Activated CD4-positive, alpha-beta memory T cell treated with anti-CD3 and anti-CD28 coated beads for 36 hours (primary cell): ENCODE measurements around the gene SNRNP27. TPM values are rescaled to one million over a fixed set of nuclear protein-coding genes. Genes with fewer than 3 reads are reported as not detected.

Experiments
- CTCF ChIA-PET: fragments of 350-600 bp; sonication (Branson Sonifier 250); formaldehyde crosslinking; loops from one replicate; lab custom pipeline; 2021; ENCODE audit warnings: antibody characterized with exemption, inconsistent platforms; lab: Charles Lee
- POLR2A ChIA-PET: fragments of 350-600 bp; sonication (Branson Sonifier 250); formaldehyde crosslinking; loops from one replicate; lab custom pipeline; 2021; ENCODE audit warnings: antibody characterized with exemption; lab: Charles Lee
- DNase-seq: peaks from one replicate; pipeline ENCODE4 v3.0.0-alpha.2; 2020
- H3K27ac Mint-ChIP-seq: one replicate; pipeline ENCODE4 v1.8.0; 2021; ENCODE audit warnings: mixed read lengths
- H3K27me3 Mint-ChIP-seq: one replicate; pipeline ENCODE4 v1.8.0; 2021; ENCODE audit warnings: mixed read lengths
- H3K36me3 Mint-ChIP-seq: one replicate; pipeline ENCODE4 v1.8.0; 2021; ENCODE audit warnings: mixed read lengths
- H3K4me1 Mint-ChIP-seq: one replicate; pipeline ENCODE4 v1.8.0; 2021; ENCODE audit warnings: low read depth, mixed read lengths
- H3K4me3 Mint-ChIP-seq: one replicate; pipeline ENCODE4 v1.8.0; 2021; ENCODE audit warnings: mild to moderate bottlenecking, mixed read lengths
- H3K9me3 Mint-ChIP-seq: one replicate; pipeline ENCODE4 v1.8.0; 2021; ENCODE audit warnings: mixed read lengths
- intact Hi-C: fragments of 100-400 bp; cut with micrococcal nuclease; formaldehyde crosslinking; loops from one replicate; pipeline ENCODE4 v1.15.1; 2023
- total RNA-seq, 2 experiments: library from RNA; stranded (reverse); gene quantifications; one replicate each; pipeline ENCODE4 v1.2.3, GENCODE V29; 2021

The SNRNP27 gene
- total RNA-seq, 2 experiments from 2014 or later: 67.5 to 70.4 TPM

GRCh38 chr2:69917852-69918251 is 24.1 kb downstream of the SNRNP27 start:
- no peak overlapping the region for H3K4me3 Mint-ChIP-seq

DNA sequence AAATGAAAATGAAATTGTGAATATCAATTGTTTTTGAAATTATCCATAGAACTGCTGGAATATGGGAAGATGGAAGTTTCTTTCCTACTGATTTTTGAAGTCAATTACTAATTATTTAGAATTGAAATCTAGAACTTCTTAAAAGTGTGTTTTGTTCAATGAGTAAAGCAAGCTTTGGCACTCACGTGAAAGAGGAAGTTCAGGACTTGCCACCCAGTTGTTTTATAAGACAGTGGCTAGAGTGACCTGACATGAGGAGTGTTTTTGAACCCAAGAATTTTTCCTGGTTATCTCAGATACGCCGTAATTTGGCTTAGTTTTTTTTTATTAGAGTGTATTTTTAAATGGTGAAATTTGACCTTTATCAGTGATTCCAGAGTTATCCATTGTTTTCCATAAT is 24.6 kb downstream of the SNRNP27 start:
- ChIA-PET POLR2A (no interaction called here), CTCF (no interaction called here)
- DNase-seq: no peak
- Mint-ChIP-seq H3K4me3 (no peak overlapping the region), H3K4me1 (peaks cover 29% of the 10 kb centered on the region), H3K36me3 (peaks cover 17% of the 10 kb centered on the region), H3K9me3 (no peaks in the 10 kb centered on the region), H3K27ac (no peak overlapping the region), H3K27me3 (no peaks in the 10 kb centered on the region)
- intact Hi-C loops: no loop called here

More at GRCh38 chr2:69917852-69918251, 24.1 kb downstream of the SNRNP27 start:
- CTCF ChIA-PET: interaction anchor here (1.2 kb wide), 1 partner anchor 329 kb away, joined by 3 read pairs; no protein-coding TSS in a partner anchor
- peaks cover 15% of the 10 kb centered on the region for H3K36me3 Mint-ChIP-seq
- H3K27ac Mint-ChIP-seq: no peak overlapping the region
- no peaks in the 10 kb centered on the region for H3K9me3 Mint-ChIP-seq
- H3K4me1 Mint-ChIP-seq: peaks cover 31% of the 10 kb centered on the region
- H3K27me3 Mint-ChIP-seq: no peaks in the 10 kb centered on the region
- no peak for DNase-seq
- POLR2A ChIA-PET: interaction anchor here (0.8 kb wide), 1 partner anchor 16 kb away, joined by 3 read pairs; no protein-coding TSS in a partner anchor
- intact Hi-C loops: no loop called here

- Mint-ChIP-seq H3K36me3 (peaks cover 20% of the 10 kb centered on the region), H3K9me3 (no peaks in the 10 kb centered on the region), H3K27ac (no peak overlapping the region), H3K4me3 (no peak overlapping the region), H3K4me1 (peaks cover 7% of the 10 kb centered on the region), H3K27me3 (no peaks in the 10 kb centered on the region)
- ChIA-PET CTCF (no interaction called here), POLR2A (interaction anchor here (0.6 to 1.9 kb wide), 2 partner anchors 9 to 23 kb away, joined by 4 to 6 read pairs; partner anchors contain the start of gene MXD1)
- DNase-seq: no peak
- intact Hi-C loops: no loop called here
Observed at GRCh38 chr2:69923116-69923515, 29.4 kb downstream of the SNRNP27 start.

GRCh38 chr2:69926849-69927515 is 33.2 kb downstream of the SNRNP27 start:
- Mint-ChIP-seq H3K4me1 (peaks cover 13% of the 10 kb centered on the region), H3K27ac (no peak overlapping the region), H3K4me3 (no peak overlapping the region), H3K9me3 (no peaks in the 10 kb centered on the region), H3K27me3 (no peaks in the 10 kb centered on the region), H3K36me3 (peaks cover 12% of the 10 kb centered on the region)
- intact Hi-C loops: no loop called here
- ChIA-PET CTCF (no interaction called here), POLR2A (interaction anchor here (0.8 kb wide), 1 partner anchor 72 kb away, joined by 3 read pairs; no protein-coding TSS in a partner anchor)
- DNase-seq: no peak

- Mint-ChIP-seq H3K9me3 (no peaks in the 10 kb centered on the region), H3K27ac (peak overlapping the region; percentile 85), H3K36me3 (peaks cover 13% of the 10 kb centered on the region), H3K4me3 (peak overlapping the region; percentile 5), H3K4me1 (peaks cover 37% of the 10 kb centered on the region), H3K27me3 (no peaks in the 10 kb centered on the region)
- ChIA-PET POLR2A (interaction anchor here (0.9 to 3.7 kb wide), 5 partner anchors 12 to 201 kb away, joined by 3 to 22 read pairs (median 3); partner anchors contain the start of gene MXD1), CTCF (interaction anchor here (0.8 to 4.0 kb wide), 6 partner anchors 11 to 211 kb away, joined by 3 to 20 read pairs (median 3); partner anchors contain the start of gene MXD1)
- intact Hi-C loops: loop anchor here (2.0 to 5.0 kb wide), 2 partner anchors 17 to 210 kb away; partner anchors contain the start of gene MXD1
- no peak for DNase-seq
Observed at GRCh38 chr2:69931832-69932595, 38.3 kb downstream of the SNRNP27 start.

GRCh38 chr2:69932596-69932922 is 38.8 kb downstream of the SNRNP27 start:
- peaks cover 11% of the 10 kb centered on the region for H3K36me3 Mint-ChIP-seq
- intact Hi-C loops: loop anchor here (2.0 to 5.0 kb wide), 2 partner anchors 18 to 210 kb away; partner anchors contain the start of gene MXD1
- H3K27ac Mint-ChIP-seq: peak overlapping the region; percentile 85

GRCh38 chr2:69933254-69933828 is 39.6 kb downstream of the SNRNP27 start:
- DNase-seq: no peak
- Mint-ChIP-seq H3K4me1 (peaks cover 37% of the 10 kb centered on the region), H3K27me3 (no peaks in the 10 kb centered on the region), H3K9me3 (no peaks in the 10 kb centered on the region), H3K36me3 (peaks cover 15% of the 10 kb centered on the region), H3K4me3 (no peak overlapping the region), H3K27ac (peak overlapping the region; percentile 73)
- intact Hi-C loops: loop anchor here (2.0 to 5.0 kb wide), 2 partner anchors 19 to 209 kb away; partner anchors contain the start of gene MXD1
- POLR2A ChIA-PET: interaction anchor here (0.7 to 3.7 kb wide), 8 partner anchors 9 to 258 kb away, joined by 3 to 22 read pairs (median 4); partner anchors contain the start of genes C2orf42 and MXD1
- CTCF ChIA-PET: interaction anchor here (0.8 to 4.0 kb wide), 5 partner anchors 20 to 210 kb away, joined by 3 to 20 read pairs (median 4); partner anchors contain the start of gene MXD1

More at GRCh38 chr2:69932596-69932922, 38.8 kb downstream of the SNRNP27 start:
- no peaks in the 10 kb centered on the region for H3K9me3 Mint-ChIP-seq
- ChIA-PET CTCF (interaction anchor here (0.8 to 4.0 kb wide), 4 partner anchors 12 to 211 kb away, joined by 3 to 20 read pairs (median 8); partner anchors contain the start of gene MXD1), POLR2A (interaction anchor here (0.9 to 3.7 kb wide), 6 partner anchors 12 to 200 kb away, joined by 3 to 22 read pairs (median 8); partner anchors contain the start of gene MXD1)
- H3K27me3 Mint-ChIP-seq: no peaks in the 10 kb centered on the region
- no peak overlapping the region for H3K4me3 Mint-ChIP-seq
- no peak for DNase-seq
- H3K4me1 Mint-ChIP-seq: peaks cover 37% of the 10 kb centered on the region

- H3K9me3 Mint-ChIP-seq: no peaks in the 10 kb centered on the region
- intact Hi-C loops: loop anchor here (1.0 to 5.0 kb wide), 4 partner anchors 12 to 208 kb away; partner anchors contain the start of gene MXD1
- DNase-seq: peak; percentile 63
- CTCF ChIA-PET: interaction anchor here (1.0 to 4.0 kb wide), 4 partner anchors 21 to 157 kb away, joined by 3 to 20 read pairs (median 8); partner anchors contain the start of gene MXD1
- peak overlapping the region; percentile 73 for H3K27ac Mint-ChIP-seq
- no peak overlapping the region for H3K4me3 Mint-ChIP-seq
- H3K4me1 Mint-ChIP-seq: peaks cover 37% of the 10 kb centered on the region
- peaks cover 21% of the 10 kb centered on the region for H3K36me3 Mint-ChIP-seq
- H3K27me3 Mint-ChIP-seq: no peaks in the 10 kb centered on the region
- POLR2A ChIA-PET: interaction anchor here (0.7 to 3.7 kb wide), 7 partner anchors 9 to 257 kb away, joined by 3 to 22 read pairs (median 5); partner anchors contain the start of genes C2orf42 and MXD1
Observed at GRCh38 chr2:69933839-69934613, 40.3 kb downstream of the SNRNP27 start.

GRCh38 chr2:69934614-69934908 is 40.8 kb downstream of the SNRNP27 start:
- Mint-ChIP-seq H3K9me3 (no peaks in the 10 kb centered on the region), H3K4me1 (peaks cover 37% of the 10 kb centered on the region), H3K36me3 (peaks cover 25% of the 10 kb centered on the region), H3K27ac (peak overlapping the region; percentile 73), H3K4me3 (no peak overlapping the region), H3K27me3 (no peaks in the 10 kb centered on the region)
- intact Hi-C loops: loop anchor here (1.0 to 5.0 kb wide), 3 partner anchors 12 to 208 kb away; no protein-coding TSS in a partner anchor
- CTCF ChIA-PET: interaction anchor here (1.2 to 4.0 kb wide), 3 partner anchors 21 to 138 kb away, joined by 3 to 20 read pairs (median 11); partner anchors contain the start of gene MXD1
- POLR2A ChIA-PET: interaction anchor here (1.1 to 3.7 kb wide), 3 partner anchors 20 to 256 kb away, joined by 4 to 22 read pairs (median 16); partner anchors contain the start of genes C2orf42 and MXD1
- DNase-seq: no peak

DNA sequence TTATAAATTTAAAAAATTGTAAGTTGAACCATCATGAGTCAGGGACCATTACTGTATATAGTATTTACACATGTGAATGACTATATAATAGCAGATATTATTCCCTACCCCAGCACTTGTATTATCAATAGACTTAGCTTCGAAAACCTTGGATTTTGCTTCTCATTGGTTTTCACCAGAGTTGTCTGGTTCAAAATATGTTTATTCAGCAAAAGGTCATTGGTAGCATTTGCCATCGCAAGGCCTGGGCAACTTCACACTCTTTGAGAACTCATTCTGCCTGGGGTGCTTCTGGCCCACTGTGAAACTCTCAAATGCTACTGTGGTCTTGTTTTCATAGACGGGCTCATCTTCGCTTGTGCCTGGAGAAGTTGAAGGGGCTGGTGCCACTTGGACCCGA is 41.3 kb downstream of the SNRNP27 start:
- no peak for DNase-seq
- CTCF ChIA-PET: interaction anchor here (0.6 to 4.0 kb wide), 2 partner anchors 16 to 22 kb away, joined by 3 to 20 read pairs; partner anchors contain the start of gene MXD1
- H3K27me3 Mint-ChIP-seq: no peaks in the 10 kb centered on the region
- H3K9me3 Mint-ChIP-seq: no peaks in the 10 kb centered on the region
- no peak overlapping the region for H3K4me3 Mint-ChIP-seq
- peaks cover 27% of the 10 kb centered on the region for H3K36me3 Mint-ChIP-seq
- H3K4me1 Mint-ChIP-seq: peaks cover 37% of the 10 kb centered on the region
- intact Hi-C loops: no loop called here
- H3K27ac Mint-ChIP-seq: no peak overlapping the region
- POLR2A ChIA-PET: interaction anchor here (3.7 kb wide), 1 partner anchor 134 kb away, joined by 22 read pairs; no protein-coding TSS in a partner anchor
